Measurements from ENCODE around the gene ERH. TPM values are rescaled to one million over a fixed set of nuclear protein-coding genes. Genes with fewer than 3 reads are reported as not detected.
A peak's percentile ranks its signal among the peaks of the same experiment; 100 is the strongest.
"Not testable (repeated sequence)": the region's sequence is repeated elsewhere in the genome, so short reads cannot be mapped to it uniquely, and the experiment has no call there.

The ERH gene
- polyA plus RNA-seq, 3 donors: 63.6 to 67.0 (median 64.3) TPM

DNA sequence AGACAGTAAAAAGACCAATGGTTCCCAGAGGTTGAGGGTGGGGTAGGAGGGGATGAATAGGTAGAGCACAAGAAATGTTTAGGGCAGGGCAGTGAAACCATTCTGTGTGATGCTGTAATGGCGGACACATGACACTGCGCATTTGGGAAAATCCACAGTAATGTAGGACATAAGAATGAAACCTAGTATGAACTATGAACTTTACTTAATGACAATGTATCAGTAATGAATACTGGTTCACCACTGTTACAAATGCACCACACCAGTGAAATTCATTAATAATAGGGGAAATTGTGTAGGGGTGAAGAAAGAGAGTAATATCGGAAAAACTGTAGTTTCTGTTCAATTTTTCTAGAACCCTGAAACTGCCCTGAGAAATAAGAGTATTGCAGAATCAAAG, 5.6 kb downstream of the ERH start:
- Mint-ChIP-seq H3K27ac (peak overlapping the region in 1 of 7 donors; percentile 42), H3K9me3 (no peaks in the 10 kb centered on the region), H3K36me3 (peaks cover 68 to 89% of the 10 kb centered on the region in 2 donors), H3K27me3 (ENCODE audit: low read depth in 3 of 3) (no peaks in the 10 kb centered on the region), H3K4me1 (peaks cover 29% of the 10 kb centered on the region), H3K4me3 (no peak overlapping the region)
- no peak overlapping the region for H3K4me3 ChIP-seq (replicated peaks in 1 of 3; ENCODE audit: low read depth in 2 of 3, low read length in 3 of 3)
- H3K79me2 ChIP-seq (ENCODE audit: insufficient read depth, low read length): peaks cover 99% of the 10 kb centered on the region
- peaks cover 70 to 86% of the 10 kb centered on the region in 2 donors for H3K36me3 ChIP-seq (replicated peaks in 1 of 2; ENCODE audit: control insufficient read depth in 1 of 2, insufficient read depth in 2 of 2, low read length in 2 of 2)
- no peaks in the 10 kb centered on the region for H3K27me3 ChIP-seq (ENCODE audit: control insufficient read depth in 2 of 2, insufficient read depth in 2 of 2, low read length in 2 of 2)
- peaks cover 6 to 9% of the 10 kb centered on the region in 2 donors for H3K4me1 ChIP-seq (ENCODE audit: control insufficient read depth in 1 of 2, insufficient read depth in 2 of 2, low read length in 2 of 2)
- WGBS (ENCODE audit: insufficient coverage): no CpG with 5 or more reads among the region's 3 CpGs
- H3K9ac ChIP-seq (ENCODE audit: insufficient read depth, low read length, poor library complexity, severe bottlenecking): no peak overlapping the region
- intact Hi-C loops (cut with micrococcal nuclease): loop anchor here in 1 of 2 donors (10.0 kb wide), 1 partner anchor 1212 kb away; the partner anchor contains the start of gene MED6
- H3K9me3 ChIP-seq (replicated peaks in 1 of 2; ENCODE audit: control insufficient read depth in 1 of 2, insufficient read depth in 1 of 2, low read length in 2 of 2): no peaks in the 10 kb centered on the region
- H3K4me2 ChIP-seq (replicated peaks; ENCODE audit: extremely low read depth, low read length, poor library complexity, severe bottlenecking): no peak overlapping the region
- H4K20me1 ChIP-seq (ENCODE audit: insufficient read depth, low read length): peaks cover 65% of the 10 kb centered on the region
- H2AFZ ChIP-seq (ENCODE audit: insufficient read depth, low read depth, low read length, poor library complexity, severe bottlenecking): no peak overlapping the region
- TF ChIP-seq, protein P1, sequence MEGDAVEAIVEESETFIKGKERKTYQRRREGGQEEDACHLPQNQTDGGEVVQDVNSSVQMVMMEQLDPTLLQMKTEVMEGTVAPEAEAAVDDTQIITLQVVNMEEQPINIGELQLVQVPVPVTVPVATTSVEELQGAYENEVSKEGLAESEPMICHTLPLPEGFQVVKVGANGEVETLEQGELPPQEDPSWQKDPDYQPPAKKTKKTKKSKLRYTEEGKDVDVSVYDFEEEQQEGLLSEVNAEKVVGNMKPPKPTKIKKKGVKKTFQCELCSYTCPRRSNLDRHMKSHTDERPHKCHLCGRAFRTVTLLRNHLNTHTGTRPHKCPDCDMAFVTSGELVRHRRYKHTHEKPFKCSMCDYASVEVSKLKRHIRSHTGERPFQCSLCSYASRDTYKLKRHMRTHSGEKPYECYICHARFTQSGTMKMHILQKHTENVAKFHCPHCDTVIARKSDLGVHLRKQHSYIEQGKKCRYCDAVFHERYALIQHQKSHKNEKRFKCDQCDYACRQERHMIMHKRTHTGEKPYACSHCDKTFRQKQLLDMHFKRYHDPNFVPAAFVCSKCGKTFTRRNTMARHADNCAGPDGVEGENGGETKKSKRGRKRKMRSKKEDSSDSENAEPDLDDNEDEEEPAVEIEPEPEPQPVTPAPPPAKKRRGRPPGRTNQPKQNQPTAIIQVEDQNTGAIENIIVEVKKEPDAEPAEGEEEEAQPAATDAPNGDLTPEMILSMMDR (IDR thresholded peaks at IDR 0.05): no peak
- no peak overlapping the region for H3K27ac ChIP-seq (ENCODE audit: low read depth in 1 of 2, low read length in 2 of 2)
- DNase-seq: no peak

DNA sequence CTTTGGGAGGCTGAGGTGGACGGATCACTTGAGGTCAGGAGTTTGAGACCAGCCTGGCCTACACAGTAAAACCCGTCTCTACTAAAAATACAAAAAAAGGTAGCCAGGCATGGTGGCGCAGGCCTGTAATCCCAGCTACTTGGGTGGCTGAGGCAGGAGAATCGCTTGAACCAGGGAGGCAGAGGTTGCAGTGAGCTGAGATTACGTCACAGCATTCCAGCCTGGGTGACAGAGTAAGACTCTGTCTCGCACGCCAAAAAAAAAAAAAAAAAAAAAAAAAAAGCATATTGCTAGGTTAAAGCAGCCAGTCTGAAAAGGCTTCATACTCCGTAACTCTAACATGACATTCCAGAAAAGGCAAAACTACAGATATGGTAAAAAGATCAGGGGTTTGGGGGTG, 6.7 kb downstream of the ERH start:
- peaks cover 20% of the 10 kb centered on the region for H3K4me1 Mint-ChIP-seq
- intact Hi-C loops (cut with micrococcal nuclease): loop anchor here in 1 of 2 donors (10.0 kb wide), 1 partner anchor 1213 kb away; the partner anchor contains the start of gene MED6
- peak overlapping the region in 1 of 7 donors; percentile 50 for H3K27ac Mint-ChIP-seq
- not testable (repeated sequence) for H3K27me3 Mint-ChIP-seq (ENCODE audit: low read depth in 3 of 3); H2AFZ ChIP-seq (ENCODE audit: insufficient read depth, low read depth, low read length, poor library complexity, severe bottlenecking); H3K9me3 ChIP-seq (replicated peaks in 1 of 2; ENCODE audit: control insufficient read depth in 1 of 2, insufficient read depth in 1 of 2, low read length in 2 of 2); H3K4me2 ChIP-seq (replicated peaks; ENCODE audit: extremely low read depth, low read length, poor library complexity, severe bottlenecking); H3K27ac ChIP-seq (ENCODE audit: low read depth in 1 of 2, low read length in 2 of 2); DNase-seq; H3K4me3 Mint-ChIP-seq; H3K27me3 ChIP-seq (ENCODE audit: control insufficient read depth in 2 of 2, insufficient read depth in 2 of 2, low read length in 2 of 2); H3K4me1 ChIP-seq (ENCODE audit: control insufficient read depth in 1 of 2, insufficient read depth in 2 of 2, low read length in 2 of 2); H3K9ac ChIP-seq (ENCODE audit: insufficient read depth, low read length, poor library complexity, severe bottlenecking); H3K9me3 Mint-ChIP-seq; H3K4me3 ChIP-seq (replicated peaks in 1 of 3; ENCODE audit: low read depth in 2 of 3, low read length in 3 of 3)
- Histone ChIP-seq H3K36me3 (replicated peaks in 1 of 2; ENCODE audit: control insufficient read depth in 1 of 2, insufficient read depth in 2 of 2, low read length in 2 of 2) (peaks cover 80 to 97% of the 10 kb centered on the region in 2 donors), H4K20me1 (ENCODE audit: insufficient read depth, low read length) (peaks cover 76% of the 10 kb centered on the region), H3K79me2 (ENCODE audit: insufficient read depth, low read length) (peaks cover 99% of the 10 kb centered on the region)
- WGBS (ENCODE audit: insufficient coverage): 89% methylated on average over 5 of the region's 8 CpGs
- peaks cover 78 to 93% of the 10 kb centered on the region in 2 donors for H3K36me3 Mint-ChIP-seq
